Liver (tissue), 9 donors: ENCODE measurements around the gene RXYLT1. TPM values are rescaled to one million over a fixed set of nuclear protein-coding genes. Genes with fewer than 3 reads are reported as not detected.

Source experiments
- DNase-seq: peaks from one replicate; pipeline ENCODE4 v3.0.0-alpha.2; 2017; ENCODE audit warnings: low spot score
- H3K27ac ChIP-seq, 2 donors: one replicate each; pipeline ENCODE4 v1.7.0; 2013; ENCODE audit warnings: inconsistent platforms in 2 of 2, low read length in 2 of 2, control low read depth in 1 of 2, low read depth in 1 of 2, mild to moderate bottlenecking in 1 of 2
- H3K27me3 ChIP-seq, 4 donors: one replicate each; pipeline versions ENCODE4 v1.6.1 to v1.7.0; 2013; ENCODE audit warnings: low read length in 3 of 4, inconsistent platforms in 1 of 4, mild to moderate bottlenecking in 1 of 4, moderate library complexity in 1 of 4; ENCODE audit not compliant: control insufficient read depth in 4 of 4, insufficient read depth in 4 of 4
- H3K36me3 ChIP-seq, 4 donors: one replicate each; pipeline versions ENCODE4 v1.6.1 to v1.7.0; 2013; ENCODE audit warnings: low read length in 3 of 4, mild to moderate bottlenecking in 3 of 4, low read depth in 1 of 4, moderate library complexity in 1 of 4; ENCODE audit not compliant: control insufficient read depth in 4 of 4, insufficient read depth in 3 of 4
- H3K4me1 ChIP-seq, 4 donors: one replicate each; pipeline versions ENCODE4 v1.6.1 to v1.7.0; 2013; ENCODE audit warnings: low read length in 3 of 4, mild to moderate bottlenecking in 3 of 4, moderate library complexity in 1 of 4; ENCODE audit not compliant: control insufficient read depth in 4 of 4, insufficient read depth in 4 of 4
- H3K4me3 ChIP-seq, 3 donors: one replicate each; pipeline versions ENCODE4 v1.6.1 to v1.7.0; 2013; ENCODE audit warnings: low read length in 3 of 3, control low read depth in 1 of 3, low read depth in 1 of 3, mild to moderate bottlenecking in 1 of 3
- H3K9ac ChIP-seq, 2 donors: one replicate each; pipeline ENCODE4 v1.7.0; 2013; ENCODE audit warnings: low read length in 2 of 2, mild to moderate bottlenecking in 2 of 2, moderate library complexity in 2 of 2, control low read depth in 1 of 2, low read depth in 1 of 2
- H3K9me3 ChIP-seq, 4 donors: one replicate each; pipeline versions ENCODE4 v1.6.1 to v1.7.0; 2013; ENCODE audit warnings: low read length in 3 of 4; ENCODE audit not compliant: control insufficient read depth in 4 of 4
- EGR1 ChIP-seq, 2 donors: IDR thresholded peaks; 2 replicates each; pipeline ENCODE4 v1.6.1; 2016 to 2018; ENCODE audit warnings: antibody characterized with exemption in 2 of 2, low read depth in 2 of 2
- FOXA1 ChIP-seq: IDR thresholded peaks from 2 replicates; pipeline ENCODE4 v1.6.1; 2016; ENCODE audit warnings: antibody characterized with exemption
- FOXA2 ChIP-seq: IDR thresholded peaks from 2 replicates; pipeline ENCODE4 v1.6.1; 2016; ENCODE audit warnings: antibody characterized with exemption
- GABPA ChIP-seq, 2 donors: IDR thresholded peaks in 1 of 2; conservative IDR thresholded peaks in 1 of 2; 2 replicates each; pipeline ENCODE4 v1.6.1; 2016; ENCODE audit warnings: antibody characterized with exemption in 2 of 2, mild to moderate bottlenecking in 1 of 2, moderate library complexity in 1 of 2
- HNF4A ChIP-seq, 2 donors: conservative IDR thresholded peaks; 2 replicates each; pipeline ENCODE4 v1.6.1; 2016; ENCODE audit warnings: antibody characterized with exemption in 2 of 2, mild to moderate bottlenecking in 2 of 2
- HNF4G ChIP-seq: IDR thresholded peaks from 2 replicates; pipeline ENCODE4 v1.6.1; 2016; ENCODE audit warnings: antibody characterized with exemption
- JUND ChIP-seq, 2 donors: IDR thresholded peaks; 2 replicates each; pipeline ENCODE4 v1.6.1; 2016; ENCODE audit warnings: antibody characterized with exemption in 2 of 2
- NR2F2 ChIP-seq: IDR thresholded peaks from 2 replicates; pipeline ENCODE4 v1.6.1; 2016; ENCODE audit warnings: antibody characterized with exemption
- RAD21 ChIP-seq, 2 donors: IDR thresholded peaks; 2 replicates each; pipeline ENCODE4 v1.6.1; 2016; ENCODE audit warnings: antibody characterized with exemption in 2 of 2, mild to moderate bottlenecking in 2 of 2
- RXRA ChIP-seq, 2 donors: IDR thresholded peaks; 2 replicates each; pipeline ENCODE4 v1.6.1; 2017 to 2018; ENCODE audit warnings: antibody characterized with exemption in 2 of 2, mild to moderate bottlenecking in 1 of 2
- SP1 ChIP-seq: IDR thresholded peaks from 2 replicates; pipeline ENCODE4 v1.6.1; 2018; ENCODE audit warnings: antibody characterized with exemption, mild to moderate bottlenecking
- TAF1 ChIP-seq: conservative IDR thresholded peaks from 2 replicates; pipeline ENCODE4 v1.6.1; 2016; ENCODE audit warnings: antibody characterized with exemption, mild to moderate bottlenecking
- YY1 ChIP-seq: IDR thresholded peaks from 2 replicates; pipeline ENCODE4 v1.6.1; 2016; ENCODE audit warnings: antibody characterized with exemption, mild to moderate bottlenecking
- WGBS: extraction: QIAGEN DNeasy Blood & Tissue Kit; methylation state at CpG from one replicate; pipeline ENCODE4 v1.1.7; 2013; 5-methylcytosine and 5-hydroxymethylcytosine counted together
- polyA plus RNA-seq, 2 donors: library from polyadenylated mRNA; stranded (reverse) in 1 of 2; unstranded in 1 of 2; fragments of 200-250 nt in 1 of 2; fragments of >200 nt in 1 of 2; fragmentation: Nextera tagmentation in 1 of 2; extraction: Ambion mirVana in 1 of 2; gene quantifications; one replicate each; pipeline versions ENCODE4 v1.2.1 to v1.2.3, GENCODE V29; 2013 to 2015
- total RNA-seq, 2 donors: library from RNA; depleted of rRNA; stranded (reverse); fragments of >200 nt; gene quantifications; one replicate each; pipeline ENCODE4 v1.2.3, GENCODE V29; 2014
- TF ChIP-seq, protein P1 (sequence below): IDR thresholded peaks from 2 replicates; pipeline ENCODE4 v1.6.1; 2016; ENCODE audit warnings: antibody characterized with exemption, mild to moderate bottlenecking
- TF ChIP-seq, protein P2 (sequence below): IDR thresholded peaks from 2 replicates; pipeline ENCODE4 v1.6.1; 2016; ENCODE audit warnings: antibody characterized with exemption
- TF ChIP-seq, protein P3 (sequence below): IDR thresholded peaks from 2 replicates; pipeline ENCODE4 v1.6.1; 2016; ENCODE audit warnings: antibody characterized with exemption
- TF ChIP-seq, protein P4 (sequence below): fragments of 150-350 bp; IDR thresholded peaks from 2 replicates; pipeline ENCODE4 v1.5.1; 2017; ENCODE audit warnings: improper control_type of control experiment, low read depth, low read length; ENCODE audit not compliant: missing input control
- TF ChIP-seq, protein P5 (sequence below): IDR thresholded peaks from 2 replicates; pipeline ENCODE4 v1.6.1; 2016; ENCODE audit warnings: antibody characterized with exemption
- donor health status: healthy.
- donor health status: healthy.
- donor health status: healthy.
- donor health status: healthy.
- donor health status: healthy.

RXYLT1 gene
- total and polyA plus RNA-seq, 4 donors, result 6.0 to 12.2 (median 10.4) TPM

DNA sequence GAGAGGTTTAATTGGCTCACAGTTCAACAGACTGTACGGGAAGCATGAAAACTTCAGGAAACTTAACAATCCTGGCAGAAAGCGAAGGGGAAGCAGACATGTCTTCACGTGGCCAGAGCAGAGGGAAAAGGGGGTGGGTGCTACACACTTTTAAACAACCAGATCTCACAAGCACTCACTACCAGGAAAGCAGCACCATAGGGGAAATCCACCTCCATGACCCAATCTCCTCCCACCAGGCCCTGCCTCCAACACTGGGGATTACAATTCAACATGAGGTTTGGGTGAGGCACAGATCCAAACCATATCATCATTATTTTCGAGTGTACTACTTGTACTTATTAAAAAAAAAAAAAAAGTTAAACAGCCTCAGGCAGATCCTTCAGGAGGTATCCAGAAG, 29.9 kb downstream of the RXYLT1 start (continued):
- TF ChIP-seq, protein P1, sequence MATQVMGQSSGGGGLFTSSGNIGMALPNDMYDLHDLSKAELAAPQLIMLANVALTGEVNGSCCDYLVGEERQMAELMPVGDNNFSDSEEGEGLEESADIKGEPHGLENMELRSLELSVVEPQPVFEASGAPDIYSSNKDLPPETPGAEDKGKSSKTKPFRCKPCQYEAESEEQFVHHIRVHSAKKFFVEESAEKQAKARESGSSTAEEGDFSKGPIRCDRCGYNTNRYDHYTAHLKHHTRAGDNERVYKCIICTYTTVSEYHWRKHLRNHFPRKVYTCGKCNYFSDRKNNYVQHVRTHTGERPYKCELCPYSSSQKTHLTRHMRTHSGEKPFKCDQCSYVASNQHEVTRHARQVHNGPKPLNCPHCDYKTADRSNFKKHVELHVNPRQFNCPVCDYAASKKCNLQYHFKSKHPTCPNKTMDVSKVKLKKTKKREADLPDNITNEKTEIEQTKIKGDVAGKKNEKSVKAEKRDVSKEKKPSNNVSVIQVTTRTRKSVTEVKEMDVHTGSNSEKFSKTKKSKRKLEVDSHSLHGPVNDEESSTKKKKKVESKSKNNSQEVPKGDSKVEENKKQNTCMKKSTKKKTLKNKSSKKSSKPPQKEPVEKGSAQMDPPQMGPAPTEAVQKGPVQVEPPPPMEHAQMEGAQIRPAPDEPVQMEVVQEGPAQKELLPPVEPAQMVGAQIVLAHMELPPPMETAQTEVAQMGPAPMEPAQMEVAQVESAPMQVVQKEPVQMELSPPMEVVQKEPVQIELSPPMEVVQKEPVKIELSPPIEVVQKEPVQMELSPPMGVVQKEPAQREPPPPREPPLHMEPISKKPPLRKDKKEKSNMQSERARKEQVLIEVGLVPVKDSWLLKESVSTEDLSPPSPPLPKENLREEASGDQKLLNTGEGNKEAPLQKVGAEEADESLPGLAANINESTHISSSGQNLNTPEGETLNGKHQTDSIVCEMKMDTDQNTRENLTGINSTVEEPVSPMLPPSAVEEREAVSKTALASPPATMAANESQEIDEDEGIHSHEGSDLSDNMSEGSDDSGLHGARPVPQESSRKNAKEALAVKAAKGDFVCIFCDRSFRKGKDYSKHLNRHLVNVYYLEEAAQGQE, result no peak
- no peak for TF ChIP-seq RXRA (IDR thresholded peaks at IDR 0.05)
- no peak for TF ChIP-seq TAF1
- no peak for TF ChIP-seq FOXA2

DNA sequence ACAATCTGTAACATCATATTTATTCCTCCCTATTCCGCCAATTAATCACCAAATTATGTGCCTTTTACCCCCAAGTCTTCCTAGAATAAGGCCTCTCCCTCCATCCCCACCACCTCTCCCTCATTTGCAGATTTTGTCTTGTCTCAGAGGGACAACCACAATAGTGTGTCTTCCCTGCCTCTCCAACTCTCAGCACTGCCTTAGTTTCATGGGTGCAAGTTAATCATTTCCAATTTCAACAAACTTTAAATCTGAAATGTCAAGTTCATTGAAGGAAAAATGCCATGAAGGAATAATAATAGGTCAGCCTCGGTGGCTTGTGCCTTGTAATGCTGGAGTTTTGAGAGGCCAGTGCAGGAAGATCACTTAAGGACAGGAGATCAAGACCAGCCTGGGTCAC, 31.6 kb downstream of the RXYLT1 start:
- Histone ChIP-seq H3K27me3 (no peaks in the 10 kb centered on the region), H3K27ac (no peak overlapping the region), H3K4me1 (peaks cover 1 to 39% (median 34%) of the 10 kb centered on the region in 4 donors), H3K4me3 (no peak overlapping the region), H3K36me3 (peaks cover 0 to 4% (median under 1%) of the 10 kb centered on the region in 4 donors), H3K9me3 (no peaks in the 10 kb centered on the region), H3K9ac (no peak overlapping the region)
- DNase-seq, result no peak
- WGBS, result 55% methylated on average over 2 of the region's 2 CpGs
- TF ChIP-seq YY1 (no peak), GABPA (IDR thresholded peaks at IDR 0.05 in 1 of 2, conservative IDR thresholded peaks at IDR 0.05 in 1 of 2) (no peak), HNF4A (conservative IDR thresholded peaks at IDR 0.05) (no peak), EGR1 (IDR thresholded peaks at IDR 0.05; ENCODE audit: low read depth in 2 of 2) (no peak), RXRA (IDR thresholded peaks at IDR 0.05) (no peak), FOXA1 (no peak), RAD21 (IDR thresholded peaks at IDR 0.05) (no peak), HNF4G (no peak), NR2F2 (no peak), FOXA2 (no peak), SP1 (no peak), TAF1 (no peak), JUND (IDR thresholded peaks at IDR 0.05) (no peak)
- TF ChIP-seq, protein P2, sequence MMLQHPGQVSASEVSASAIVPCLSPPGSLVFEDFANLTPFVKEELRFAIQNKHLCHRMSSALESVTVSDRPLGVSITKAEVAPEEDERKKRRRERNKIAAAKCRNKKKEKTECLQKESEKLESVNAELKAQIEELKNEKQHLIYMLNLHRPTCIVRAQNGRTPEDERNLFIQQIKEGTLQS, result no peak
- TF ChIP-seq, protein P3, sequence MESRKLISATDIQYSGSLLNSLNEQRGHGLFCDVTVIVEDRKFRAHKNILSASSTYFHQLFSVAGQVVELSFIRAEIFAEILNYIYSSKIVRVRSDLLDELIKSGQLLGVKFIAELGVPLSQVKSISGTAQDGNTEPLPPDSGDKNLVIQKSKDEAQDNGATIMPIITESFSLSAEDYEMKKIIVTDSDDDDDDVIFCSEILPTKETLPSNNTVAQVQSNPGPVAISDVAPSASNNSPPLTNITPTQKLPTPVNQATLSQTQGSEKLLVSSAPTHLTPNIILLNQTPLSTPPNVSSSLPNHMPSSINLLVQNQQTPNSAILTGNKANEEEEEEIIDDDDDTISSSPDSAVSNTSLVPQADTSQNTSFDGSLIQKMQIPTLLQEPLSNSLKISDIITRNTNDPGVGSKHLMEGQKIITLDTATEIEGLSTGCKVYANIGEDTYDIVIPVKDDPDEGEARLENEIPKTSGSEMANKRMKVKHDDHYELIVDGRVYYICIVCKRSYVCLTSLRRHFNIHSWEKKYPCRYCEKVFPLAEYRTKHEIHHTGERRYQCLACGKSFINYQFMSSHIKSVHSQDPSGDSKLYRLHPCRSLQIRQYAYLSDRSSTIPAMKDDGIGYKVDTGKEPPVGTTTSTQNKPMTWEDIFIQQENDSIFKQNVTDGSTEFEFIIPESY, result no peak
- TF ChIP-seq, protein P4, sequence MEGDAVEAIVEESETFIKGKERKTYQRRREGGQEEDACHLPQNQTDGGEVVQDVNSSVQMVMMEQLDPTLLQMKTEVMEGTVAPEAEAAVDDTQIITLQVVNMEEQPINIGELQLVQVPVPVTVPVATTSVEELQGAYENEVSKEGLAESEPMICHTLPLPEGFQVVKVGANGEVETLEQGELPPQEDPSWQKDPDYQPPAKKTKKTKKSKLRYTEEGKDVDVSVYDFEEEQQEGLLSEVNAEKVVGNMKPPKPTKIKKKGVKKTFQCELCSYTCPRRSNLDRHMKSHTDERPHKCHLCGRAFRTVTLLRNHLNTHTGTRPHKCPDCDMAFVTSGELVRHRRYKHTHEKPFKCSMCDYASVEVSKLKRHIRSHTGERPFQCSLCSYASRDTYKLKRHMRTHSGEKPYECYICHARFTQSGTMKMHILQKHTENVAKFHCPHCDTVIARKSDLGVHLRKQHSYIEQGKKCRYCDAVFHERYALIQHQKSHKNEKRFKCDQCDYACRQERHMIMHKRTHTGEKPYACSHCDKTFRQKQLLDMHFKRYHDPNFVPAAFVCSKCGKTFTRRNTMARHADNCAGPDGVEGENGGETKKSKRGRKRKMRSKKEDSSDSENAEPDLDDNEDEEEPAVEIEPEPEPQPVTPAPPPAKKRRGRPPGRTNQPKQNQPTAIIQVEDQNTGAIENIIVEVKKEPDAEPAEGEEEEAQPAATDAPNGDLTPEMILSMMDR, result no peak
- TF ChIP-seq, protein P5, sequence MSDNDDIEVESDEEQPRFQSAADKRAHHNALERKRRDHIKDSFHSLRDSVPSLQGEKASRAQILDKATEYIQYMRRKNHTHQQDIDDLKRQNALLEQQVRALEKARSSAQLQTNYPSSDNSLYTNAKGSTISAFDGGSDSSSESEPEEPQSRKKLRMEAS, result no peak
- TF ChIP-seq, protein P1, result no peak
